ENCODE results near the gene NTSR1. TPM values are rescaled to one million over a fixed set of nuclear protein-coding genes. Genes with fewer than 3 reads are reported as not detected.
A peak's percentile ranks its signal among the peaks of the same experiment; 100 is the strongest.

NTSR1 gene
- total and polyA plus RNA-seq, 9 donors: 0.05 to 0.23 (median 0.08) TPM; not detected in 5

DNA sequence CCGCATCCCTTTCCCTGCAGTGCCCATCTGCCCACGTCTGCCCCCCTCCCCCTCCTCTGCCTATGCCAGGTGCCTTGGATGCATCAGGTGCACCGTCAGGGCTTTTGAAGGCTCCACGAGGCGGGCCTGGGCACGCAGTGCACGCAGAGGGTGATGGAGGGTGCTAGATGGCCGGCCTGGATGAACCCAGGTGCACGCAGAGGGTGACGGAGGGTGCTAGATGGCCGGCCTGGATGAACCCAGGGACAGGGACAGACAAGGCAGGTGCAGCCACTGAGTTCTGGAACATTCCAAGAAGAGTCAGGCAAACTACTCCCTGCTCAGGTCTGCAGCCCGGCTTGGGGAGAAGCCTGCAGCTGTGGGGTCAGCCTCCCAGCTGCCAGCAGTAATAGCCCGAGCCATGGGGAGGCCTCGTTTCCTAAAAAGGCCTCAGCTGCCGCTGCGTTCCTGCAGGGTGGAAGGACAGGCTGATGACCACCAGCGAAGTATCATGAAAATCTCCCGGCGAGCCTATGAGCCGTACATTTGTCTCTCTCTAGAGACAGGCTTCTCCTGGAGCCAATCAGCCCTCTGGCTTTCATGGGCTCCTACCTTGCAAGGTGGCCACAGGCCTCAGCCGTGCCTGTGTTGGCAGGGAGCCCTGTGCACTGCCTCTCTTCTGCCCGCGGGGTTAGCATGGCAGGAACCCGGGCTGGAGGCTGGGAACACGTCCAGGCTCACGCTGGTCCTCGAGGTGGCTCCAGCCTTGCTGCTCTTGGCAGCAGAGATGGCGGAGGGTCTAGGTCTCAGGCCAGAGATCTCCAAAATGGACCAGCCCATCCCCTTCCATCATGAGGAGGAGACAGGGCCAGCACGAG is 29.6 kb downstream of the NTSR1 start:
- no peaks in the 10 kb centered on the region for H3K4me1 ChIP-seq (ENCODE audit: insufficient read depth)
- no peak overlapping the region for H3K27ac ChIP-seq
- no peaks in the 10 kb centered on the region for H3K9me3 ChIP-seq
- TF ChIP-seq CTCF (IDR thresholded peaks at IDR 0.05): no peak
- no peak for TF ChIP-seq POLR2A (IDR thresholded peaks at IDR 0.05)
- TF ChIP-seq EP300 (IDR thresholded peaks at IDR 0.05): no peak
- WGBS, 3 donors: 68 to 77% (median 74%) methylated on average over 29 of the region's 29 CpGs
- no peaks in the 10 kb centered on the region for H3K27me3 ChIP-seq
- peak in 2 of 5 donors; percentile 9 to 24 for DNase-seq
- intact Hi-C loops (cut with DNase I): no loop called here
- no peaks in the 10 kb centered on the region for H3K36me3 ChIP-seq
- no peak overlapping the region for H3K4me3 ChIP-seq

DNA sequence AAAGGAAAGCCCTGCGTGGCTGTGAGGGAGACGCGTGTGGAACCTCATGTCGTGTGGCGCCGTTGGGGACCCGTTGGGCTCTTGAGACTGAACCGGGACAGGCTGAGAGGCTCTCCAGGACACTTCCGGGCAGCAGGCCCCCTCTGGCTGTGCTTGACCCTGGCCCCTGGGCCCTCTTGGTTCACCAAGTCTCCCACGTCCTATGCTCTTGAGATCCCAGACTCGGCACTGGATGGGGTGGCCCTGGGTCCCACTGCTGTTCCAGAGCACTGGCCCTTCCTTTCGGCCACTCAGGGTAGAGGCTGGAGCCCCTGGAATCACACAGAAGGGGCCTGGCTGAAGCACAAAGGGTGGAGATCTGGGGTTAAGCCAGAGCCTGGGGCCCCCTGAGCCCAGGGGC is 30.4 kb downstream of the NTSR1 start:
- TF ChIP-seq CTCF (IDR thresholded peaks at IDR 0.05) (no peak), POLR2A (IDR thresholded peaks at IDR 0.05) (no peak), EP300 (IDR thresholded peaks at IDR 0.05) (no peak)
- no peaks in the 10 kb centered on the region for H3K4me1 ChIP-seq (ENCODE audit: insufficient read depth)
- DNase-seq: peak in 2 of 5 donors; percentile 8 to 17
- H3K36me3 ChIP-seq: no peaks in the 10 kb centered on the region
- no peaks in the 10 kb centered on the region for H3K27me3 ChIP-seq
- no peaks in the 10 kb centered on the region for H3K9me3 ChIP-seq
- intact Hi-C loops (cut with DNase I): no loop called here
- no peak overlapping the region for H3K27ac ChIP-seq
- WGBS, 3 donors: 83 to 89% (median 86%) methylated on average over 12 of the region's 12 CpGs
- no peak overlapping the region for H3K4me3 ChIP-seq

- intact Hi-C loops (cut with DNase I): no loop called here
- 61 to 66% (median 65%) methylated on average over 32 of the region's 32 CpGs for WGBS, 3 donors
- Histone ChIP-seq H3K4me3 (no peak overlapping the region), H3K36me3 (no peaks in the 10 kb centered on the region), H3K9me3 (no peaks in the 10 kb centered on the region), H3K27ac (no peak overlapping the region), H3K27me3 (no peaks in the 10 kb centered on the region), H3K4me1 (ENCODE audit: insufficient read depth) (no peaks in the 10 kb centered on the region)
- TF ChIP-seq EP300 (IDR thresholded peaks at IDR 0.05) (no peak), POLR2A (IDR thresholded peaks at IDR 0.05) (no peak), CTCF (IDR thresholded peaks at IDR 0.05) (no peak)
- DNase-seq: no peak
These were observed 31.1 kb downstream of the NTSR1 start for GRCh38 chr20:62739581-62740285.

DNA sequence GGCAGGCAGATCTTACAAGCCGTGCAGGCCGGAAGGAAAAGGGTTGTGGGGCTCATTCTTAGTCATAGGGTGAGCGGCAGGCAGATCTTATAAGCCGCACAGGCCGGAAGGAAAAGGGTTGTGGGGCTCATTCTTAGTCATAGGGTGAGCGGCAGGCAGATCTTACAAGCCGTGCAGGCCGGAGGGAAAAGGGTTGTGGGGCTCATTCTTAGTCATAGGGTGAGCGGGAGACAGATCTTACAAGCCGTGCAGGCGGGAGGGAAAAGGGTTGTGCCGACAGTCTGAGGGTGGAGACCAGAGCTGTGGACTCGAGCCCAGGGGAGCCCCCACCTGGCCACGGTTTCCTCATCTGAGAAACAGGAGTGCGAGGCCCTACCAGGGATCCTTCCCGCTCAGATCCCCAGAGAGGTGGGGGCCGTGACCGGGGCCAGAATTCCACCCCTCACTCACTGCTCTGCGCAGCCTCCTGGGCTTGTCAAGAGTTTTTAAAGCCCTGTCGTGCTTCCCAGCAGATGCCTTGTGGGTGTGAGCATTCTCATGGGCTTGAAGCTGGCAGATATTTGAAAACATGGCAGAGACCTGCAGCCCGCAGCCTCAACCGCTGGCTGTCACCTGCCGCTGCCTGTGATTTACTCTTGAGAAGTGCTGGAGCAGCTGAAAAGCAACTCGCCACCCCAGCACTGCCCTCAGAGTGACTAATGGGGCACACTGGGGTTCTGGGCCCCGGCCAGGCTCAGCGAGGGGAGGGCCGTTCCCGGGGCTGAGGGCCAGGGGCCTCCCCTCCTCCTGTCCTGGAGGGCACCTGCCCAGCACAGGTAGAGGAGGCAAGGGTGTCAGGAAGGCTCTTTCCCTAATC is 31.9 kb downstream of the NTSR1 start:
- peak in 2 of 5 donors; percentile 5 to 24 for DNase-seq
- no peaks in the 10 kb centered on the region for H3K27me3 ChIP-seq
- no peaks in the 10 kb centered on the region for H3K9me3 ChIP-seq
- no peaks in the 10 kb centered on the region for H3K4me1 ChIP-seq (ENCODE audit: insufficient read depth)
- TF ChIP-seq CTCF (IDR thresholded peaks at IDR 0.05): no peak
- no peak for TF ChIP-seq EP300 (IDR thresholded peaks at IDR 0.05)
- no peak for TF ChIP-seq POLR2A (IDR thresholded peaks at IDR 0.05)
- intact Hi-C loops (cut with DNase I): no loop called here
- H3K4me3 ChIP-seq: no peak overlapping the region
- no peak overlapping the region for H3K27ac ChIP-seq
- 53 to 64% (median 64%) methylated on average over 28 of the region's 28 CpGs for WGBS, 3 donors
- H3K36me3 ChIP-seq: no peaks in the 10 kb centered on the region

Data from ovary (tissue), 9 donors.